ENCODE results near the gene TMCO6. TPM values are rescaled to one million over a fixed set of nuclear protein-coding genes. Genes with fewer than 3 reads are reported as not detected.

Gene TMCO6
- total and polyA plus RNA-seq, 4 donors = 12.6 to 55.9 (median 18.7) TPM

- H3K9ac ChIP-seq (ENCODE audit: low read depth in 1 of 2, low read length in 2 of 2) = peak overlapping the region in 1 of 2 donors; percentile 2
- WGBS = 19% methylated on average over 3 of the region's 3 CpGs
- no peak for DNase-seq (ENCODE audit: low spot score)
- peak overlapping the region; percentile 82 to 90 for H3K27ac ChIP-seq (ENCODE audit: low read depth in 1 of 2, low read length in 2 of 2)
- no peak overlapping the region for H3K4me3 ChIP-seq (ENCODE audit: low read depth in 1 of 3, low read length in 3 of 3)
- no peaks in the 10 kb centered on the region for H3K27me3 ChIP-seq (ENCODE audit: control insufficient read depth in 4 of 4, insufficient read depth in 4 of 4, low read length in 3 of 4)
- TF ChIP-seq CTCF (IDR thresholded peaks at IDR 0.05; ENCODE audit: low read depth, low read length, missing input control) (no peak), SP1 (IDR thresholded peaks at IDR 0.05) (peak; percentile 16), JUND (IDR thresholded peaks at IDR 0.05) (no peak), TAF1 (conservative IDR thresholded peaks at IDR 0.05) (no peak), RXRA (IDR thresholded peaks at IDR 0.05) (peak in 1 of 2 donors; percentile 37), HNF4A (conservative IDR thresholded peaks at IDR 0.05) (peak in 1 of 2 donors; percentile 6), EGR1 (IDR thresholded peaks at IDR 0.05; ENCODE audit: low read depth in 2 of 2) (peak in 1 of 2 donors; percentile 20), YY1 (IDR thresholded peaks at IDR 0.05) (peak; percentile 23), GABPA (IDR thresholded peaks at IDR 0.05 in 1 of 2, conservative IDR thresholded peaks at IDR 0.05 in 1 of 2) (no peak)
- TF ChIP-seq, protein P1, sequence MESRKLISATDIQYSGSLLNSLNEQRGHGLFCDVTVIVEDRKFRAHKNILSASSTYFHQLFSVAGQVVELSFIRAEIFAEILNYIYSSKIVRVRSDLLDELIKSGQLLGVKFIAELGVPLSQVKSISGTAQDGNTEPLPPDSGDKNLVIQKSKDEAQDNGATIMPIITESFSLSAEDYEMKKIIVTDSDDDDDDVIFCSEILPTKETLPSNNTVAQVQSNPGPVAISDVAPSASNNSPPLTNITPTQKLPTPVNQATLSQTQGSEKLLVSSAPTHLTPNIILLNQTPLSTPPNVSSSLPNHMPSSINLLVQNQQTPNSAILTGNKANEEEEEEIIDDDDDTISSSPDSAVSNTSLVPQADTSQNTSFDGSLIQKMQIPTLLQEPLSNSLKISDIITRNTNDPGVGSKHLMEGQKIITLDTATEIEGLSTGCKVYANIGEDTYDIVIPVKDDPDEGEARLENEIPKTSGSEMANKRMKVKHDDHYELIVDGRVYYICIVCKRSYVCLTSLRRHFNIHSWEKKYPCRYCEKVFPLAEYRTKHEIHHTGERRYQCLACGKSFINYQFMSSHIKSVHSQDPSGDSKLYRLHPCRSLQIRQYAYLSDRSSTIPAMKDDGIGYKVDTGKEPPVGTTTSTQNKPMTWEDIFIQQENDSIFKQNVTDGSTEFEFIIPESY (IDR thresholded peaks at IDR 0.05) = no peak
- TF ChIP-seq, protein P2, sequence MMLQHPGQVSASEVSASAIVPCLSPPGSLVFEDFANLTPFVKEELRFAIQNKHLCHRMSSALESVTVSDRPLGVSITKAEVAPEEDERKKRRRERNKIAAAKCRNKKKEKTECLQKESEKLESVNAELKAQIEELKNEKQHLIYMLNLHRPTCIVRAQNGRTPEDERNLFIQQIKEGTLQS (IDR thresholded peaks at IDR 0.05) = no peak
- H3K9me3 ChIP-seq (ENCODE audit: control insufficient read depth in 4 of 4, low read length in 3 of 4) = no peaks in the 10 kb centered on the region
- H3K36me3 ChIP-seq (ENCODE audit: control insufficient read depth in 4 of 4, insufficient read depth in 3 of 4, low read depth in 1 of 4, low read length in 3 of 4) = no peaks in the 10 kb centered on the region
- H3K4me1 ChIP-seq (ENCODE audit: control insufficient read depth in 4 of 4, insufficient read depth in 4 of 4, low read length in 3 of 4) = peaks cover 0 to 26% (median 14%) of the 10 kb centered on the region in 4 donors
Observed at GRCh38 chr5:140634103-140634502, 5.1 kb upstream of the TMCO6 start.

DNA sequence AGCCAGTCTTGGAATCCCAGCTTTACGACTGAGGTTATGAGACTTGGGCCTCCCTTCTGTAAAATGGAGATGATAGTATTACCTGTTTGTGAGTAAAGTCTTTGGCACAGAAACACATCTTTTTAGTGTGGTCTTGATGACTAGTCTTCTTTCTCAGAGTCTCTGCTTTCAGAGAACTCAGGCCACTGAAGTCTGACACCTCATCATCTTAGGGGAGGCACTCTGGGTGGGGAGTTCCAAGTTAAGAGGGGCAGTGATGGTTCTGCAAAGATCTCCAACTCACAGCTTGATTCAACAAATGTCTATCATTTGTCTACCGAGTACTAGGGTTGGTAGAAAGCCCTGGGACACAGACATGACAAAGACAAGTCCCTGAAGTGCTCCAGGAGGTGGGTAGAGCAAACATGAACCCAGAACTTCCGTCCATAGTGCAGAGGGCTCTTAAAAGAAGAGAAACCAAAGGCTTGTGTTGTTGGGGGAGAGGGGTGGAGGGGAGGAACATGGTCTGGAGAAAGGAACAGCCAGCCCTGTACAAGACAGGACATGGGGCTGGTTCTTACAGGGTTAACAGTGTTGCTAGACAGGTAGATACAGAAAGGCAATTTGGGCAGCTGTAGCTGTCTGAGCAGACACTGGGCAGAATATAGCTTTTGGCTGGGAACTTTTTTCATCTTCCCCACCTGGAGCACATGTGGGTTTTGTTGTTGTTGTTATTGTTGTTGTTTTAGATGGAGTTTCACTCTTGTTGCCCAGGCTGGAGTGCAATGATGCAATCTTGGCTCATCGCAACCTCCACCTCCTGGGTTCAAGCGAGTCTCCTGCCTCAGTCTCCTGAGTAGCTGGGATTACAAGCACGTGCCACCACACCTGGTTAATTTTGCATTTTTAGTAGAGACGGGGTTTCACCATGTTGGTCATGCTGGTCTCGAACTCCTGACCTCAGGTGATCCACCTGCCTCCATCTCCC is 3.7 kb upstream of the TMCO6 start:
- Histone ChIP-seq H3K9ac (ENCODE audit: low read depth in 1 of 2, low read length in 2 of 2) (no peak overlapping the region), H3K9me3 (ENCODE audit: control insufficient read depth in 4 of 4, low read length in 3 of 4) (no peaks in the 10 kb centered on the region), H3K27me3 (ENCODE audit: control insufficient read depth in 4 of 4, insufficient read depth in 4 of 4, low read length in 3 of 4) (no peaks in the 10 kb centered on the region), H3K4me3 (ENCODE audit: low read depth in 1 of 3, low read length in 3 of 3) (no peak overlapping the region), H3K27ac (ENCODE audit: low read depth in 1 of 2, low read length in 2 of 2) (peak overlapping the region; percentile 3 to 82), H3K4me1 (ENCODE audit: control insufficient read depth in 4 of 4, insufficient read depth in 4 of 4, low read length in 3 of 4) (peaks cover 0 to 31% (median 18%) of the 10 kb centered on the region in 4 donors), H3K36me3 (ENCODE audit: control insufficient read depth in 4 of 4, insufficient read depth in 3 of 4, low read depth in 1 of 4, low read length in 3 of 4) (no peaks in the 10 kb centered on the region)
- TF ChIP-seq RXRA (IDR thresholded peaks at IDR 0.05) = no peak
- TF ChIP-seq HNF4G (IDR thresholded peaks at IDR 0.05) = no peak
- no peak for TF ChIP-seq JUND (IDR thresholded peaks at IDR 0.05)
- no peak for TF ChIP-seq NR2F2 (IDR thresholded peaks at IDR 0.05)
- TF ChIP-seq, protein P2 (IDR thresholded peaks at IDR 0.05) = no peak
- TF ChIP-seq, protein P3, sequence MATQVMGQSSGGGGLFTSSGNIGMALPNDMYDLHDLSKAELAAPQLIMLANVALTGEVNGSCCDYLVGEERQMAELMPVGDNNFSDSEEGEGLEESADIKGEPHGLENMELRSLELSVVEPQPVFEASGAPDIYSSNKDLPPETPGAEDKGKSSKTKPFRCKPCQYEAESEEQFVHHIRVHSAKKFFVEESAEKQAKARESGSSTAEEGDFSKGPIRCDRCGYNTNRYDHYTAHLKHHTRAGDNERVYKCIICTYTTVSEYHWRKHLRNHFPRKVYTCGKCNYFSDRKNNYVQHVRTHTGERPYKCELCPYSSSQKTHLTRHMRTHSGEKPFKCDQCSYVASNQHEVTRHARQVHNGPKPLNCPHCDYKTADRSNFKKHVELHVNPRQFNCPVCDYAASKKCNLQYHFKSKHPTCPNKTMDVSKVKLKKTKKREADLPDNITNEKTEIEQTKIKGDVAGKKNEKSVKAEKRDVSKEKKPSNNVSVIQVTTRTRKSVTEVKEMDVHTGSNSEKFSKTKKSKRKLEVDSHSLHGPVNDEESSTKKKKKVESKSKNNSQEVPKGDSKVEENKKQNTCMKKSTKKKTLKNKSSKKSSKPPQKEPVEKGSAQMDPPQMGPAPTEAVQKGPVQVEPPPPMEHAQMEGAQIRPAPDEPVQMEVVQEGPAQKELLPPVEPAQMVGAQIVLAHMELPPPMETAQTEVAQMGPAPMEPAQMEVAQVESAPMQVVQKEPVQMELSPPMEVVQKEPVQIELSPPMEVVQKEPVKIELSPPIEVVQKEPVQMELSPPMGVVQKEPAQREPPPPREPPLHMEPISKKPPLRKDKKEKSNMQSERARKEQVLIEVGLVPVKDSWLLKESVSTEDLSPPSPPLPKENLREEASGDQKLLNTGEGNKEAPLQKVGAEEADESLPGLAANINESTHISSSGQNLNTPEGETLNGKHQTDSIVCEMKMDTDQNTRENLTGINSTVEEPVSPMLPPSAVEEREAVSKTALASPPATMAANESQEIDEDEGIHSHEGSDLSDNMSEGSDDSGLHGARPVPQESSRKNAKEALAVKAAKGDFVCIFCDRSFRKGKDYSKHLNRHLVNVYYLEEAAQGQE (IDR thresholded peaks at IDR 0.05) = no peak
- no peak for TF ChIP-seq CTCF (IDR thresholded peaks at IDR 0.05; ENCODE audit: low read depth, low read length, missing input control)
- no peak for TF ChIP-seq TAF1 (conservative IDR thresholded peaks at IDR 0.05)
- TF ChIP-seq, protein P4, sequence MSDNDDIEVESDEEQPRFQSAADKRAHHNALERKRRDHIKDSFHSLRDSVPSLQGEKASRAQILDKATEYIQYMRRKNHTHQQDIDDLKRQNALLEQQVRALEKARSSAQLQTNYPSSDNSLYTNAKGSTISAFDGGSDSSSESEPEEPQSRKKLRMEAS (IDR thresholded peaks at IDR 0.05) = no peak
- no peak for TF ChIP-seq HNF4A (conservative IDR thresholded peaks at IDR 0.05)
- TF ChIP-seq GABPA (IDR thresholded peaks at IDR 0.05 in 1 of 2, conservative IDR thresholded peaks at IDR 0.05 in 1 of 2) = no peak
- TF ChIP-seq, protein P1 (IDR thresholded peaks at IDR 0.05) = no peak
- TF ChIP-seq FOXA2 (IDR thresholded peaks at IDR 0.05) = no peak
- 82% methylated on average over 8 of the region's 8 CpGs for WGBS
- DNase-seq (ENCODE audit: low spot score) = no peak

Data from liver (tissue), 9 donors.